ENCODE measurements around the gene BCL2L2.
"Not testable (repeated sequence)": the region's sequence is repeated elsewhere in the genome, so short reads cannot be mapped to it uniquely, and the experiment has no call there.

- TF ChIP-seq, protein P1, sequence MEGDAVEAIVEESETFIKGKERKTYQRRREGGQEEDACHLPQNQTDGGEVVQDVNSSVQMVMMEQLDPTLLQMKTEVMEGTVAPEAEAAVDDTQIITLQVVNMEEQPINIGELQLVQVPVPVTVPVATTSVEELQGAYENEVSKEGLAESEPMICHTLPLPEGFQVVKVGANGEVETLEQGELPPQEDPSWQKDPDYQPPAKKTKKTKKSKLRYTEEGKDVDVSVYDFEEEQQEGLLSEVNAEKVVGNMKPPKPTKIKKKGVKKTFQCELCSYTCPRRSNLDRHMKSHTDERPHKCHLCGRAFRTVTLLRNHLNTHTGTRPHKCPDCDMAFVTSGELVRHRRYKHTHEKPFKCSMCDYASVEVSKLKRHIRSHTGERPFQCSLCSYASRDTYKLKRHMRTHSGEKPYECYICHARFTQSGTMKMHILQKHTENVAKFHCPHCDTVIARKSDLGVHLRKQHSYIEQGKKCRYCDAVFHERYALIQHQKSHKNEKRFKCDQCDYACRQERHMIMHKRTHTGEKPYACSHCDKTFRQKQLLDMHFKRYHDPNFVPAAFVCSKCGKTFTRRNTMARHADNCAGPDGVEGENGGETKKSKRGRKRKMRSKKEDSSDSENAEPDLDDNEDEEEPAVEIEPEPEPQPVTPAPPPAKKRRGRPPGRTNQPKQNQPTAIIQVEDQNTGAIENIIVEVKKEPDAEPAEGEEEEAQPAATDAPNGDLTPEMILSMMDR (IDR thresholded peaks at IDR 0.05): not testable (repeated sequence)
- TF ChIP-seq POLR2A (IDR thresholded peaks at IDR 0.05): not testable (repeated sequence)
Measured at GRCh38 chr14:23325746-23326145, 19.1 kb downstream of the BCL2L2 start.

All from right lobe of liver (tissue), 4 donors.